NCI-H1092 (cell line): ENCODE results near the gene PKP4.
"Not testable (repeated sequence)": the region's sequence is repeated elsewhere in the genome, so short reads cannot be mapped to it uniquely, and the experiment has no call there.

ENCODE experiments used
- DNase-seq: peaks from one replicate; lab custom pipeline; 2025; lab: John Stamatoyannopoulos, UW

PKP4 gene

DNA sequence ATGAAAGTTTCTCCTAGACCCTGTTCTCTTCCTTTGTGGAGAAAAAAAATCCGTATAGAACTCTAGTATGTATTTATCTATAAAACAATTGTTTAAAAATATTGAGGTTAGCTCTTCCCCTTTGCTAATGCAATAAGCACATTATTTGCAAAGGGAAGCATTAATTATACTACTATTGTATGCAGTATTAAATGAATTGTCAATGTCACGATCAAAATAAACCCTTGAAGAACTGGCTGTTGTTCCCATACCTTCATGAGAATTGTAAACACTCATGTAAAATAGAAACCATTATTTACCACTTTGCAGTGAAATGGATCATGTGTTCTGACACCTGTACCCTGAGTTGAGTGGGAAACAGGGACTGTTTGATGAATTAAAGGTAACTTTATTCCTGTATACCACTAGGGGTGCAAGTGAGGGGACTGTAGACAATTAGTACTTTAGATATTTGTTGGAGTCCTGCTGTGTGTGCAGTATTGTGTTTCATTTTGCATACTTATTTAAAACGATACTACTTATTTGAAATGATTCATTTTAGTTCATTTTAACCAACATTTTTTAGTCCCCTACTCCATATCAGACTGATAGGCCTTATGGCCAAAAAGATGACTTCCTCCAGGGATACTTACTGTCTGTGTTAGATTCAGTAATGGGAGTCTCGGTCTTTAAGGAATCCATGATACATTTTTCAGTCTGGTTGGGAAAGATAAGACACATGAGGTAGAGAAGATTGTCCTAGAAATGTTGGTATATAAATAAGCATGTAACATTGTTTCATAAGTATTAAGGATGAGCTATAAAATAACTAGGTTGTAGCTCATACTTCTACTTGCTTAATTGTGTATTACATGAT lies 7.9 kb downstream of the PKP4 start:
- no peak for DNase-seq

DNA sequence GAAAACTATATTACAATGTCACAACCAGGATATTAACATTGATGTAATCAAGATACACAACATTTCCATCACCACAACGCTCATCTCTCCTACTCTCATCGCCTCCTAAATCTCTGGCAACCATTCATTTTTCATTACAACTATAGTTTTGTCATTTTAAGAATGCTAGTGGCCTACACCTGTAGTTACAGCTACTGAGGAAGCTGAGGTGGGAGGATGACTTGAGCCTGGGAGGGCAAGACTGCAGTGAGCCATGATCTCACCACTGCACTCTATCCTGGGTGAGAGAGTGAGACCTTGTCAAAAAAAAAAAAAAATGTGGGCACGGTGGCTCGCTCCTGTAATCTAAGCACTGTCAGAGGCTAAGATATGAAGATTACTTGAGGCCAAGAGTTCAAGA lies 10.5 kb downstream of the PKP4 start:
- DNase-seq: no peak

DNA sequence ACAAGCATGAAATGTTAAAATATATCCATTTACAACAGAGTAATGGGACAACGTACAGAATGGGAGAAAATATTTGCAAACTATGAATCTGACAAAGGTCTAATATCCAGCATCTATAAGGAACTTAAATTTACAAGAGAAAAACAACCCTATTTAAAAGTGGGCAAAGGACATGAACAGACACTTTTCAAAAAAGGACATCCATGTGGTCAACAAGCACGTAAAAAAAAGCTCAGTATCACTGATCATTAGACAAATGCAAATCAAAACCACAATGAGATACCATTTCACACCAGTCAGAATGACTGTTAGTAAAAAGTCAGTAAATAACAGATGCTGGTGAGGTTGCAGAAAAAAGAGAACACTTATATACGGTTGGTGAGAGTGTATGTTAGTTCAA lies 16.1 kb downstream of the PKP4 start:
- not testable (repeated sequence) for DNase-seq

DNA sequence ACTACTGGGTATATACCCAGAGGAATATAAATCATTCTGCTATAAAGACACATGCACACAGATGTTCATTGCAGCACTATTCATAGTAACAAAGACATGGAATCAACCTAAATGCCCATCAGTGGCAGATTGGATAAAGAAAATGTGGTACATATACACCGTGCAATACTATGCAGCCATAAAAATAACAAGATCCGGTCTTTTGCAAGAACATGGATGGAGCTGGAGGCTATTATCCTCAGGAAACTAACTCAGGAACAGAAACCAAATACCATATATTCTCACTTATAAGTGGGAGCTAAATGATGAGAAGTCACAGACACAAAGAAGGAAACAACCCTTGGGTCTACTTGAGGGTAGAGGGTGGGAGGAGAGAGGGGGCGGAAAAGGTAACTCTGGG lies 16.5 kb downstream of the PKP4 start:
- DNase-seq: not testable (repeated sequence)

DNA sequence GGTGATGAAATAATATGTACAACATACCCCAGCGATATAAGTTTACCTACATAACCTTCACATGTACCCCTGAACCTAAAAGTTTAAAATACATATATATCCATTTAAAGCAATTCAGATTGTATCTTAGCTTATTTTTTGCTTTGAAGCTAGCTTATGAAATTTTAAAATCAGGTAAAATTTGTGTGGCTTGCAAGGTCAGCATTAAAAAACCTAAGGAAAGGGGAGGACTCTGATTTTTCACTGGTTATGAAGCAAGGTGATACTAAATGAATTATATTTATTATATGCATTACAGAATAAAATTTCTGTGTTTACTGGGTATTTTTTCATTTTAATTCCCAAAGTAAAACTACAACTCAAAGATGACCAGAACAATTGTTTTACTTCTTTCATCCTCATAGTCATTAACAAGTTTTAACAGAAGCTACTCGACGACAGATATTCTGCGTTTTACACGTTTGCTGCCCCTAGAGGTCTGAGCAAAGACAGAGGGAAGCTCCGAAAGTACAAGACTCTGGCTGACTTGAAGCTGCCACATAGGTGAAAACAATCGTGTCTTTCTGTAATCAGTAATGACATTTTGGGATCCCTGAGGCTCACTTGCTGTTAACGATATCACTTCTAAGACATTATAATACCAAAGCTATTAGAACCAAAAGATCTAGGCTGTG lies 17.1 kb downstream of the PKP4 start:
- no peak for DNase-seq

DNA sequence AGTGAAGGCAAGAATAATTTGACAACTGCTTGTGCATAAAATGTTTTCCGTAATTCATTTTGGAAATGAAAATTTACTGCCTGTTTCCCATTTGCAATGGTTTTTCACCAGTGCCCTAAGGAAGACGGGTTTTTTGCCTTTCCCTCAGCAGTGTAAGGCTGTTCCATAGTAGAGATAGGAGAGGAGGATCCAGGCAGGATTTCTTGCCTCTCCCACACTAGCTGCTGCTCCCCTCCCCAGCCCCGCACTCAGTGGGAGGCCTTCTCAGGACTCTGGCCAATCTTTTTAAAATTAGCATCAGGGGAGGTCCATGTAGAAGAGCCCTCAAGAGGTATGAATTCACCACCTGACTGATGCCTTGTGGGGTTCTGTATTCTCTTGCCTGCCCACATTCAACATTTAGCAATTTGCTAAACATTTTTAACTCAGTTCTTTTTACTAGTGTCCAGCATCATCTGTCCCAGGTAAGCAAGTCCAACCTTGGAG lies 17.8 kb downstream of the PKP4 start:
- DNase-seq: not testable (repeated sequence)

DNA sequence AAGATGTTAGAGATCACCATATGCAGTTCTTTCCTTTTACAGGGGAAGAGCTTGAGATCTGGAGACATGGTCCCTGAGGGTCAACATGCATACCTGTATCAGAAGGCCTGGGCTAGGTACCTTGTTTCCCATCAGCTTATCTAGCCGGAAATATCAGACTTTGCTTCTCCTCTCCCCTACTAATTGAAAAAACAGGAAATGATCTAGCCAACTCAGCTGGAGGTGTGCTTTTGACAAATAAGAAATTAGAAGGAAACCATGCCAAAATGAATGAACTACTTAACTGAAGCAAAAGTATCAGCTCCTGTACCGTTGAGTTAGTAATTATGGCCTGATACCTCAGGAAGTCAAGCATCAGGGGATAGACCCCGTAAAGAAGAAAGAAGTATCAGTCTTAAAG lies 20.4 kb downstream of the PKP4 start:
- DNase-seq: no peak

DNA sequence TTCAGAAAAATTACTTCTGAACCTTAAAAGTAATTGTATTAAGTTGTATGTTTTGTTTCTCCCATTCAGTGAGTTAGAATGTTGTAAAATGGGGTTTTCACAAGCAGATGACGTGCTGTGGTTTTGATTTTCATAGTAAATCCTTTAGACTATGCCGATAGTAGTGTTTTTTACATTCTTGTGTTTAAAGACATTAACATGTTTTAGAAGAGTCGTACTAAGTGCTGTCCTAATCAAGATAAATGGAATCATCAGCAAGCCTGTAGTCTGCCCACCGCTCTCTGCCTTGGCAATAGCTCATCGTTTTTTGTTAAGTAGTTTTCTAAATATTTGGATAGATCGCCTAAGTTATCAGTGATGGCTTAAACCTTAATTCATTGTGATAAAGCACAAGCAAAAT lies 21.5 kb downstream of the PKP4 start:
- no peak for DNase-seq

DNA sequence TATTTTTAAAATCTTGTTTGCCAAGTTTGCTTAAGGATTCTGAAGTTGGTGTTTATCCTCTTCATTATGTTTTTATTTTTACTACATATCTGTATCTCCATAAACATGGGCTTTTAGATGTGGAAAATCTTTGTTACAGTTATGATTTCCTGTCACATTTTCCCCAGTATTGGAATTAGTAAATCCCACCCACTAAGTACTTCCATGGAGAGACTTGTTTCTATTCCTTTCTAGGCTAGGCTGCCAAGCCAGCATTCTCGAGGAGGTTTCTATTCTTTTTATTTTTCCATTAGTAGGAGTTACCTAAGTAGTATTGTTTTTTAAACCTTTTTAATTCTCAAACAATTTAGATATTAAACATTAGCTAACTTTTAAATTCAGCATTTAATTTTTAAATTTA lies 22.1 kb downstream of the PKP4 start:
- DNase-seq: no peak

DNA sequence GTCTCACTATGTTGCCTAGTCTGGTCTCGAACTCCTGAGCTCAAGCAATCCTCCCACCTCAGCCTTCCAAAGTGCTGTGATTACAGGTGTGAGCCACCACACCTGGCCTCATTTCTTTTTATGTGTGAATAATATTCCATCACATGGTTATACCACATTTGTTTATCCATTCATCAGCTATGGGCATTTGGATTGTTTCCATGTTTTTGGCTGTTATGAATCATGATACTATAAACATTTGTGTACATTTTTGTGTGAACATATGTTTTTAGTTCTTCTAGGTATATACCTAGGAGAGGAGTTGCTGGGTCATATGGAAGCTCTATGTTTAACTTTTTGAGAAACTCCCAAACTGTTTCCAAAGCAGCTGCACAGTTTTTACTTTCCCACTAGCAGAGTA lies 24.4 kb downstream of the PKP4 start:
- DNase-seq: no peak

DNA sequence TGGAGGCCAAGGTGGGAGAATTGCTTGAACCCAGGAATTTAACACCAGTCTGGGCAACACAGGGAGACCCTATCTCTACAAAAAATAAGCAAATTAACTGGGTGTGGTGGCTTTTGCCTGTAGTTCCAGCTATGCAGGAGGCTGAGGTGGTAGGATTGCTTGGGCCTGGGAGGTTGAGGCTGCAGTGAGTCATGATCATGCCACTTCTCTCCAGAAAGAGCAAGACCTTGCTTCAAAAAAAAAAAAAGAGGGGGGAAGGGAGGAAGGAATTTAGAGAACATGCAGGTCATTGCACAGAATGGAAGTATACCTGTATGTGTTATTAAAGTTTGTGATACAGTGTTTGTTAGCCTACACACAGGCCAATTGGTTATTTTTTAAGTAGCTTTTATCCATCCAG lies 25.8 kb downstream of the PKP4 start:
- DNase-seq: no peak

DNA sequence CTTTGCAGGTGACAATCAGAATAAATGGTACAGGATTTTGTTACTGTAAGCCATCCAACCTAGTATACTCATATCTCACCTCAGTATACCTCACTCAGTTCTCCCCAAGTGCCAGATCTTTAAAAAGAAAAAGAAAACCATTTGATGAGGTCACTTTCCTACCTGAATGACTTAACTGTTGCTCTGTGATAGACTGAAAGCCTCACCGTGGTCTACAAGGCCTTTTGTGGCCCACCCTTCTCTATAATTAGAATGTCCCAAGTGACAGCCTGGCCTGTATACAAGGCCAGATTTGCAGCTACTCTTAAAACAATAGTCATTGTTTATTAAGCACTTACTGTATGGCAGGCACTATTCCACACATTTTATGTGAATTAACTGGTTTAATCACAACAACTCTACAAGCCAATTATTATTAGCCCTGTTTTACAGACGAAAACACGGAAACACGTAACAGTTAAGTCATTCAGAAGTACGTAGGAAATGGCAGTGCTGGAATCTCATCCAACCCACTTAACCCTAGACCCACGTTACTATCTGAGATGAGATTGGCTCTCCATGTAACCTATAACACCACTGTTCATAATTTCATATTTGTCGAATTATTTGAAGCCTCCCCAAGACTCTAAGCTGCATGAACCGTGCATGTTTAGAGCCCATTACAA lies 28.3 kb downstream of the PKP4 start:
- DNase-seq: no peak

DNA sequence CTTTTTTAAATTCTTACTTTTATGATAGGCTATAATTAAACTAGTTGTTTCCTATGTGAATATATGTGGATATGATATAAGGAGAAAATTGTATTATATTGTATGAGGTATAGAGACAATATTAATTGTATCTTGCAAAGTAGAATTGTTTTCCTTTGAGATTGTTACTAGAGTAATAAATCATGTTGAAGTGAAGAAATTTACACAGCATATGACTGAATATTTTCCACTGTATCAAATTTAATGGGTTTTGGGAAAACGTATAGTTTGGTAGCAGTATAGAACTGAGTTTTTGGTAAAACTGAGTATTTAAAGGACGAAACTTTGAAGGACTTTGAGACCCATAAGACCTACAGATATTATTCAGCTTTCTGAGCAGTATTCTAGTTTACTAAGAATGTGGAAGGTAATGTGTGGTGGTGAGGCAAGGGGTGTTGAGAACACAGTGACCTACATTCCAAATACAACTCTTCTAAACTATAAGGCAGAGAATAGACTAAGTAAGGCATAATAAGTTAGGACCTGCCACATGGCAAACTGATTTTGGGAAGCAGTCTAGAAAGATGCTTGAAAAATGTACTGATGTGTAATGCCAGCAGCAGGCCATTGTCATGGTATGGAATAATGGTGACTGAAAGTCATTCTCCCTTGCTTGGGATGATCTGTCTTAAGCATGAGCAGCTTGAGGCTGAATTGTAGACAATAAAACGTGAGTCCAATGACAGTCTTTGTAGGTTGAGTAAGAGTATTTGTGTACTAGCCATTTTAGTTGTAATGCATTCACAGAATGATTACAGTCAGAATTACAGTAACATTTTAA lies 29.6 kb downstream of the PKP4 start:
- no peak for DNase-seq

DNA sequence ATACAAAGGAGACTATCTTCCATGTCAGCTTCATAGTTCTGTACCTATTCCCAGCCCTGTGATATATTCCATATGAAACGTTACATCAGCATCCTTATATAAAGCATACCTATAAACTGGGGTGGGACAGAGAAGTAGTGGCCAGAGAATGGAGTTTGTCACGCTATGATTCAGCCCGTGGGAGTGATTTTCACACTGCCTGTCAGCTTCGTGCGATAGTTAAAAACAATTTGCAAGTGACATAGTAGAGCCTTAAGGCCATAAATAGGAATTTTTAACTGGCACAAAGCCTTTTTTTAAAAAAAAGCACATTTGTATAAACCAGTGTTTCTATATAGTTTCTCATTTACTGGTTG lies 30.2 kb downstream of the PKP4 start:
- DNase-seq: no peak

DNA sequence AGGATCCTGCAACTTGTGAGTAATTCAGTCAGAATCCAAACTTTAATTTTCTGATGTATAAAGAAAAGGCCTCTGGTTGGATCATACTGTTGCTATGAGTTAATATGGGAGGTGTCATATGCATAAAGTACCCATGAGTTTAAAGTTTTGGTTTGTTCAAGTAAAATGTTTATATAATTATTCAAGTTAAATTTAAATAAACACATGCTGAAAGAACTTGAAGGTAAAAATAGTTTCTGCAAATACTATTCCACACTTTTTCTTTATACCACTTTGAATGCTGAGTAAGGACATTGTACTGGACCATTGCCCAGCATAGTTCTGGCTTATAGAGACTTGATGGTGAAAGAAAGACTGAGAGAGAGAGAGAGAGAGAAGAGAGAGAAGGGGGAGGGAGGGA lies 30.7 kb downstream of the PKP4 start:
- DNase-seq: no peak

DNA sequence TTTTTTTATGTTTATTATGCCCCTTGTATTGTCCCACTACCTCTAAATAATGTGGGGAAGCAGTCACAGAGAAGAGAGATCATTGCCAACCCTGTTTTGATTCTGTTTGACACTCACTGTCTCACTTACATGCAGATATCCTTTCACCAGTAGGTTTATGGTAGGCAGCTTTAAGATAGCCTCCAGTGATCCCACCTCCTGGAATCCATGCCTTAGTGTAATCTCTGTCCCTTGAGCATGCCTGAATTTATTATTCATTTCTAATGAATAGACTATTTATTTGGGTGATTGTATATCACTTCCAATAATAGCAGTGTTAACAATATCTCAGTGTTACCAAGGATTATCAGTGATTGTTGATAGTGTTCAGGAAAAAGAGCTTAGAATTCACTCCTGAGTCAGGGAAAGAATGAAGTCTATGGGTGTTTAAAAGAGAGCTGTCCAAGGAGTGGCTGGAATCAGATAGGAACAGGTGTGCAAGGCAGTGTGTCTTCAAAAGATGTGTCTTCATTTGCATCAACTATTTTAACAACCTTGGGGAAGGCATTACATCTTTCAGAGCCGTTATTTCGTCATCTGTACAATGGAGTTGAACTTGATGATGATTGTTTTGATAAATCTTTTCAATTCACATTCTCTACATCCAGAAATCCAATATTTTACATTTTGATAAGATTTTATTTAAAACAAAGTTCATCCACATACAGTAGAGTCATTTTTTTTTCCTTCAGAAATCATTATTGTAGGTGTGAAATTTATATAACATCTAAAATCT lies 31.9 kb downstream of the PKP4 start:
- no peak for DNase-seq

DNA sequence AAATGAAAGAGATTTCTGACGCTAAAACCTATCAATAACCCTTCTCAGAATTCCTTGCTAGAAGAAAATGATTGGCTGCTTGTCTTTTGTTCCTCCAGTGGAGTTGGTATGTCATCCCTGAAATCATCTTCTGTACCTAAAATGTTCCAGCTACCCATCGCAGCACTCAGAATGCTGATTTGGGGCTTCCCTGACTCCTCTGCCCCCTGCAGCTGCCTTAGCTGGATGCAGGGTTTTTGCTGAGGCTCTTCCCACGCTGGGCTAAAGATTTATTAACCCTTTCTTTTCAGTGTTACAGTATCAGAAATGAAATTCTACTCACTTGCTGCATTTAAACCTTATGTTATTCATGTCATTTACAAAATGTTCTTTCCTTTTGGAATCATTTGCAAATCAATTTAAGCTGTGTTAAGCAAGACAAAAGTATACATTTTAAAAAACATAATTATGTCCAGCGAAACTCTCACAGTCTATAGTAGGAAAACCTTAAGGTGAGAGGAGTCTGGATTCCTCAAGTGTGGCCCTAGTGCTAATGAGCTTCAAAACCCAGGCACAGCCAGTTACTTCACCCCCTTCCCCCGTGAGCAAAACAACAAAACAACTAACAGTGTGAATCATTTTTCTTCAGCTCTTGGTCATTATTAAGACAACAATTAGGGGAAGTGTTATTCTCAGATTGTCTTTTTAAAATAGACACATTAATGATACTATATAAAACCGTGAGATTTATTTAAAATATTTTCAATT lies 32.8 kb downstream of the PKP4 start:
- no peak for DNase-seq

DNA sequence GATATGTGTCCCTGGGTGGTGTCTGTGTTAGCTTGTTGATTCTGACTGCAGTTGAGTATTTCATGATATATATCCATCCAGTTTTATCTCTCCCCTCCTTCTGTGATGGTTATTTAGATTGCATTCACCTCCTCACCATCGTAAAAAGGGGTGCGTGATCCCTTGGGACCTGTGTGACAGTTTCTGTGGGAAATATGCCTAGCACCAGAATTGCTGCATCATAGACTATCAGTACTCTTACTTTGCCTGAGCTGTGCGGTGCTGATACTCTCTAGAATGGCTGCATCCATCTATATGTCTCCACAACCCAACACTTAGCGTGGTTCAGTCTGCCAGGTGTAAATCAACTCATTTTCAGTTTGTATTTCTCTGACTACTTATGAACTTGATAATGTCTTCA lies 34.3 kb downstream of the PKP4 start:
- DNase-seq: no peak

DNA sequence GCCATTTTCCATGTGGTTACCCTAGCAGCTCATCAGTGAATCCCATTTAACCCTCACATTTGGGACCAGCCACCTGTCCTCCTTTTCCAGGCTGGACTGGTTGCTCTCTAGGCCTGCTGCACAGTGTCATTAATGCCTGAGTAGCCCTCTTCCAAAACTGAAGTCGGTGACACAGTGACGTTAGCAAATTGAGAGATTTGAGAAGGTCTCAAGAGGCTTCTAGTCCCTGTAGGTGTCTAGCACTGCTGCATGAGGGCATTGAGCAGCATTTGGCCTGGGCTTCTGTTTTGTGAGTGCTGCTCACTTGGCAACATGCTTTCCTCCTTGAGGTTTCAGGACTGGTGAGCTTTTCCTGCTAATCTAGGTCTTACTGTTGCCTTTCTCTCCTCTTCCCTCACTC lies 36.7 kb downstream of the PKP4 start:
- DNase-seq: no peak

DNA sequence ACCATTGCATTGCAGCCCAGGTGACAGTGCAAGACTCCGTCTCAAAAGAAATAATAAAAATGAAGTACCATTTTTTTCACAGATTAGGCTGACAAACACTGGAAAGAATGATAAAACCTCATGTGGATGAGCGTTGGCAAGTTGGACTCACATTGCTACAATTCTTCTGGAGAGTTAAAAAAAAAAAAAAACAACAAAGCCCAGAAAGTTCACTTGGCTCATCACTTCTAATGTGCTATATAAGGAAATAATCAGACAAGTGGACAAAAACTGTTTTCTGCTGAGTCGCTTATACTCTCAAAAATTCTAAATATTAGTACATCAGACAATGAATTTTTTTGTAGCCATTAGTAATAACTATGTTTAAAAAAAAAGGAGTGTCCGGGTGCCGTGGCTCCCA lies 38.4 kb downstream of the PKP4 start:
- DNase-seq: no peak

DNA sequence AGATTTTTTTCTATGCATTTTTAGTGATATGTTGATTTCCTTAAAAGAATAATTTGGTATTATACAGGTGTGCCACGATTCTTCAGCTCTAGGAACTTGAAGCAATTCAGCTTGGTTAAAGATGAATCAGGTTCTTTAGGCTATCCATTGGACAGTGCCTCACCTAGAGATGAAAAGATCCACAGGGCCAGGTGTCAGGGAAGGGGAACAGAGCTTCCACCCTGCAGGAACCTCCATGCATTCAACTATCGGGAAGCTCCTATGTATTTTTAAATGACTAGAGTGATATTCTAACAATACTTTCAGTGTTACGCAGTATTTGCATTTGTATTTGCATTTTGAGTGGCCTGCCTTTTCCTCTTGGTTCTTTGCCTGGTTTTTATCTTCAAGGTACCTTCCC lies 40.2 kb downstream of the PKP4 start:
- no peak for DNase-seq
